GM23338 (cell line): ENCODE measurements around the gene CARD9. TPM values are rescaled to one million over a fixed set of nuclear protein-coding genes. Genes with fewer than 3 reads are reported as not detected.

Source experiments
- ATAC-seq: fragments of 200-7000 bp; cut with Tn5 transposase; 3 replicates; pipeline ENCODE4 v1.9.1; 2020
- DNase-seq: peaks from one replicate; pipeline ENCODE4 v3.0.0-alpha.2; 2015; ENCODE audit warnings: low spot score
- H2AFZ ChIP-seq: fragments of 200-600 bp; sonication (generic); 2 replicates; pipeline ENCODE4 v1.8.0; 2016; ENCODE audit warnings: antibody characterized with exemption, mild to moderate bottlenecking, moderate library complexity
- H3F3A ChIP-seq: fragments of 200-600 bp; sonication (generic); replicated peaks from 2 replicates; pipeline ENCODE4 v1.8.0; 2017; ENCODE audit warnings: antibody characterized with exemption, mixed run types, low read depth
- H3K27ac ChIP-seq: fragments of 200-600 bp; sonication (generic); 2 replicates; pipeline ENCODE4 v1.6.1; 2016; ENCODE audit warnings: low read depth
- H3K27me3 ChIP-seq: fragments of 200-600 bp; sonication (generic); 2 replicates; pipeline ENCODE4 v1.8.0; 2016; ENCODE audit warnings: mild to moderate bottlenecking, mixed run types, moderate library complexity; ENCODE audit not compliant: insufficient read depth
- H3K36me3 ChIP-seq: fragments of 200-600 bp; sonication (generic); 2 replicates; pipeline ENCODE4 v1.8.0; 2016; ENCODE audit warnings: mild to moderate bottlenecking; ENCODE audit not compliant: insufficient read depth
- H3K4me1 ChIP-seq: fragments of 200-600 bp; sonication (generic); 2 replicates; pipeline ENCODE4 v1.8.0; 2016; ENCODE audit warnings: mild to moderate bottlenecking, moderate library complexity; ENCODE audit not compliant: insufficient read depth
- H3K4me2 ChIP-seq: fragments of 200-600 bp; sonication (generic); 2 replicates; pipeline ENCODE4 v1.7.1; 2017; ENCODE audit warnings: mixed run types
- H3K4me3 ChIP-seq: fragments of 200-600 bp; sonication (generic); 2 replicates; pipeline ENCODE4 v1.6.1; 2016; ENCODE audit warnings: mixed run types
- H3K79me2 ChIP-seq: fragments of 200-600 bp; sonication (generic); replicated peaks from 2 replicates; pipeline ENCODE4 v1.8.0; 2017; ENCODE audit warnings: mild to moderate bottlenecking; ENCODE audit not compliant: insufficient read depth
- H3K9me2 ChIP-seq: fragments of 200-600 bp; sonication (generic); 2 replicates; pipeline ENCODE4 v1.8.0; 2017; ENCODE audit not compliant: insufficient read depth
- H4K20me1 ChIP-seq: fragments of 200-600 bp; sonication (generic); replicated peaks from 2 replicates; pipeline ENCODE4 v1.8.0; 2017; ENCODE audit warnings: mild to moderate bottlenecking; ENCODE audit not compliant: insufficient read depth
- H3K27ac Mint-ChIP-seq: 2 replicates; pipeline ENCODE4 v1.8.0; 2020; ENCODE audit warnings: inconsistent platforms, mild to moderate bottlenecking, moderate library complexity, mixed read lengths
- H3K27me3 Mint-ChIP-seq: 3 replicates; pipeline ENCODE4 v1.8.0; 2022; ENCODE audit warnings: low read depth, mild to moderate bottlenecking, moderate library complexity, mixed read lengths, inconsistent platforms; ENCODE audit not compliant: insufficient read depth, poor library complexity
- H3K36me3 Mint-ChIP-seq: 3 replicates; pipeline ENCODE4 v1.8.0; 2021; ENCODE audit warnings: low read depth, mild to moderate bottlenecking, inconsistent platforms, moderate library complexity, mixed read lengths
- H3K4me1 Mint-ChIP-seq: 3 replicates; pipeline ENCODE4 v1.8.0; 2020; ENCODE audit warnings: mild to moderate bottlenecking, inconsistent platforms, mixed read lengths
- H3K4me3 Mint-ChIP-seq: 3 replicates; pipeline ENCODE4 v1.8.0; 2021; ENCODE audit warnings: moderate library complexity, mild to moderate bottlenecking, inconsistent platforms, mixed read lengths
- H3K9me3 Mint-ChIP-seq: 3 replicates; pipeline ENCODE4 v1.8.0; 2020; ENCODE audit warnings: moderate library complexity, mild to moderate bottlenecking, inconsistent platforms, mixed read lengths
- CREB1 ChIP-seq: fragments of 250-450 bp; sonication (Bioruptor Pico); IDR thresholded peaks from 2 replicates; pipeline ENCODE4 v1.5.0; 2020; ENCODE audit warnings: low read depth, mild to moderate bottlenecking, moderate library complexity
- EZH2 ChIP-seq: fragments of 200-600 bp; sonication (generic); IDR thresholded peaks from one replicate; pipeline ENCODE4 v1.8.0; 2017; ENCODE audit warnings: antibody characterized with exemption, mild to moderate bottlenecking, low read depth; ENCODE audit not compliant: unreplicated experiment
- EZH2phosphoT487 ChIP-seq: fragments of 200-600 bp; sonication (generic); IDR thresholded peaks from one replicate; pipeline ENCODE4 v1.8.1; 2018; ENCODE audit warnings: antibody characterized with exemption; ENCODE audit not compliant: unreplicated experiment
- JUNB ChIP-seq: IDR thresholded peaks from one replicate; pipeline ENCODE4 v1.6.1; 2016; ENCODE audit warnings: antibody characterized with exemption; ENCODE audit not compliant: unreplicated experiment
- NANOG ChIP-seq: IDR thresholded peaks from 2 replicates; pipeline ENCODE4 v1.6.1; 2016; ENCODE audit warnings: antibody characterized with exemption, borderline replicate concordance
- POLR2AphosphoS5 ChIP-seq: IDR thresholded peaks from 2 replicates; pipeline ENCODE4 v1.6.1; 2016; ENCODE audit warnings: antibody characterized with exemption, low read depth
- STAT1 ChIP-seq: IDR thresholded peaks from one replicate; pipeline ENCODE4 v1.6.1; 2016; ENCODE audit warnings: antibody characterized with exemption; ENCODE audit not compliant: unreplicated experiment
- ZNF114 ChIP-seq: fragments of 250-450 bp; sonication (Bioruptor Pico); IDR thresholded peaks from 2 replicates; pipeline ENCODE4 v1.5.0; 2020; ENCODE audit warnings: mild to moderate bottlenecking, moderate library complexity
- ZNF331 ChIP-seq: fragments of 250-450 bp; sonication (Bioruptor Pico); IDR thresholded peaks from 2 replicates; pipeline ENCODE4 v1.5.0; 2020; ENCODE audit warnings: low read depth, mild to moderate bottlenecking, moderate library complexity
- polyA plus RNA-seq: library from polyadenylated mRNA; unstranded; fragments of >200 nt; fragmentation: Nextera tagmentation; extraction: Ambion mirVana; gene quantifications from 2 replicates; pipeline ENCODE4 v1.2.1, GENCODE V29; 2016
- total RNA-seq: library from RNA; depleted of rRNA; stranded (reverse); fragments of >200 nt; shearing (Covaris generic); gene quantifications from 2 replicates; pipeline ENCODE4 v1.2.3, GENCODE V29; 2014
- TF ChIP-seq, protein P1 (sequence below): IDR thresholded peaks from 2 replicates; pipeline ENCODE4 v1.6.1; 2016; ENCODE audit warnings: antibody characterized with exemption
- TF ChIP-seq, protein P2 (sequence below): fragments of 250-450 bp; sonication (Bioruptor Pico); IDR thresholded peaks from 2 replicates; pipeline ENCODE4 v1.5.0; 2020; ENCODE audit warnings: mild to moderate bottlenecking, moderate library complexity
- TF ChIP-seq, protein P3 (sequence below), 2 experiments: fragments of 200-600 bp in 1 of 2; sonication (generic) in 1 of 2; conservative IDR thresholded peaks; 2 replicates each; pipeline versions ENCODE4 v1.5.1 to v1.6.1; 2016 to 2017; ENCODE audit warnings: antibody characterized with exemption in 2 of 2, low read depth in 2 of 2, mild to moderate bottlenecking in 2 of 2, moderate library complexity in 1 of 2

CARD9 gene
- total and polyA plus RNA-seq, 2 experiments from 2014 or later, result 0.49 to 0.63 TPM

DNA sequence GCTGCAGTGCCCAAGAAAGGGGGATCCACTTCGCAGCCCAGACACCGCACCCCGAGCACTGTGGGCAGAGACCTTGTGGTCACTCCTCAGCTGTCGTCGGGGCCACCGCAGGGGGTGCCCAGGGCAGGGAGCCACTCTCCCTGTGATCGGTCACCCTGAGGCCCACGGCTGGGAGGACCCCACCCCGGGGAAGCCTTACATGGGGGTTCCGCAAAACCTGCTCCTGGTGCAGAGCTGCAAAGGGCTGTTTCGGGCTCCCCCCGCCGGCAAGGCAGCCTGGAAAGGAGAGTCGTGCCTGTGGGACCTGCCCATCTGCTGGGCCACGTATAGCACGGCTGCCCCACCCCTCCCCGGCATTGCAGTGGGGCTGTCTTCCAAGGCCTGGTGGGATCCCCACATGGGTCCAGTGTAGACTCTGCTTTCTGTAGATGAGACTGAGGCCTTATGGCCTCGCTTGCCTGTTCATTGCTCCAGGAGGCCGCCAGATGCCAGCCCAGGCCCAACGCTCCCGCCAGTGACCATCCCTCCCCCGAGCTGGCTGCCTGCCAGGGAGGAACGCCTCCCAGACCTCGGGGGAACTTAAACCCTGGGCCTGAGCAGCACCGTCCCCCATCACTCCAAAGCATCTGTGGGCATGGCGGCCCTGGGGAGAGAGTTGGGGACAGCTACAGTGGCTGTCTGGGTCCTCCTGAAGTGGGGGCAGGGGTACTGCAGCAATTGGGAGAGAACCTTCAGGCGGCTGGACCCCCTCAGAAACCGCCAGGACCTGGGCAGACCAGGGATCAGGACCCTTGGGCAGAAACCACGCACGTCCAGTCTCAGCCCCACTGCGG lies 8.3 kb downstream of the CARD9 start (continued):
- TF ChIP-seq ZNF114 (CRISPR knock-in tag), result no peak
- no peak for TF ChIP-seq ZNF331 (CRISPR knock-in tag)
- no peak for TF ChIP-seq CREB1 (CRISPR knock-in tag)

DNA sequence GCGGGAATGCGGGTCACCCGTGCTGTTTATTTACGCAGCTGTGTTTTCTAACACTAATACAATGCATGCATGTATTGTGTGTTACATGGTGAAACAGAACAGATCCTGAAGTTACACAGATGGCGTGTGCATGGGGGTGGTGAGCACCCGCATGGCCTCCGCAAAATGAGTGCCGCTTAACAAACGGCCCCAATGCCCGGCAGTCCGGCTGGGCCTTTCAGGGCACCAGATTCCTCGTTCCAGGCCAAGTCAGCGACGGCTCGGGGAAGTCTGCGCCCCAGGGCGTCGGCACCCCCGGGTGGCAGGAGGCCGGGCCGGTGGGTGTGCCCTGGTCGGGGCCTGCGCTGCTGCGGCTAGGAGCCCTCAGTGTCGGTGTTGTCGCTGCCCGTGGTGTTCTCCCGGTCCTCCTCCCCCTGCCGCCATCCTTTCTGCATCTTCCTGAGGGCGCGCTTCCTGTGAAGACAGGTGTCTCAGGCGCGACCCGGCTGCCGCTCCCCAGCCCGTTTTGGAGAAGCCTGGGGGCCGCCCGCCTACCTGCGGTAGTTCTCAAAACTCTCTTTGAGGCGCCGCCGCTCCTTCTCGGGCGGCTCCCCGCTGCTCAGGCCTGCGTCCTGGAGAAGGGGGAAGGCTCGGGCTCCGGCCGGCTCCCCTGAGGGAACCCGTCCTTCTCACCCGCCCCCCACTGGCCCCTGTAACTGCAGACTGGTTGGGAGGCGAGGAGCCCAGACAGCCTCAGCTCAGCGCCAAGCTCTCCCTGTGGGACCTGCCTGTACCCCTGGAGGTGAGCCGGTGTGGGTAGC lies 9.3 kb downstream of the CARD9 start:
- Mint-ChIP-seq H3K9me3 (no peaks in the 10 kb centered on the region), H3K4me1 (peaks cover 9% of the 10 kb centered on the region; the same call in 1 of the 3 replicates), H3K27me3 (peaks cover 21% of the 10 kb centered on the region), H3K4me3 (peak overlapping the region; percentile 69), H3K36me3 (no peaks in the 10 kb centered on the region), H3K27ac (no peak overlapping the region)
- H3K9me2 ChIP-seq, result no peaks in the 10 kb centered on the region
- no peaks in the 10 kb centered on the region for H3K36me3 ChIP-seq
- no peaks in the 10 kb centered on the region; the same call in 1 of the 2 replicates for H3K4me1 ChIP-seq
- no peak overlapping the region for H2AFZ ChIP-seq
- peak overlapping the region; percentile 77; the same call in 1 of the 2 replicates for H3K4me3 ChIP-seq
- H3K27ac ChIP-seq, result no peak overlapping the region
- H3K27me3 ChIP-seq, result no peaks in the 10 kb centered on the region
- peak; percentile 65 for DNase-seq
- ATAC-seq, result peak; percentile 27
- no peaks in the 10 kb centered on the region for H4K20me1 ChIP-seq
- H3K4me2 ChIP-seq, result peak overlapping the region; percentile 48; the same call in 1 of the 2 replicates
- H3F3A ChIP-seq, result no peaks in the 10 kb centered on the region
- H3K79me2 ChIP-seq, result no peaks in the 10 kb centered on the region
- TF ChIP-seq JUNB (no peak), POLR2AphosphoS5 (no peak; the same call in 1 of the 2 replicates), STAT1 (no peak), EZH2phosphoT487 (no peak), ZNF331 (CRISPR knock-in tag) (no peak), NANOG (no peak), EZH2 (no peak)
- TF ChIP-seq, protein P1, sequence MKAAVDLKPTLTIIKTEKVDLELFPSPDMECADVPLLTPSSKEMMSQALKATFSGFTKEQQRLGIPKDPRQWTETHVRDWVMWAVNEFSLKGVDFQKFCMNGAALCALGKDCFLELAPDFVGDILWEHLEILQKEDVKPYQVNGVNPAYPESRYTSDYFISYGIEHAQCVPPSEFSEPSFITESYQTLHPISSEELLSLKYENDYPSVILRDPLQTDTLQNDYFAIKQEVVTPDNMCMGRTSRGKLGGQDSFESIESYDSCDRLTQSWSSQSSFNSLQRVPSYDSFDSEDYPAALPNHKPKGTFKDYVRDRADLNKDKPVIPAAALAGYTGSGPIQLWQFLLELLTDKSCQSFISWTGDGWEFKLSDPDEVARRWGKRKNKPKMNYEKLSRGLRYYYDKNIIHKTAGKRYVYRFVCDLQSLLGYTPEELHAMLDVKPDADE, result no peak
- TF ChIP-seq, protein P2, sequence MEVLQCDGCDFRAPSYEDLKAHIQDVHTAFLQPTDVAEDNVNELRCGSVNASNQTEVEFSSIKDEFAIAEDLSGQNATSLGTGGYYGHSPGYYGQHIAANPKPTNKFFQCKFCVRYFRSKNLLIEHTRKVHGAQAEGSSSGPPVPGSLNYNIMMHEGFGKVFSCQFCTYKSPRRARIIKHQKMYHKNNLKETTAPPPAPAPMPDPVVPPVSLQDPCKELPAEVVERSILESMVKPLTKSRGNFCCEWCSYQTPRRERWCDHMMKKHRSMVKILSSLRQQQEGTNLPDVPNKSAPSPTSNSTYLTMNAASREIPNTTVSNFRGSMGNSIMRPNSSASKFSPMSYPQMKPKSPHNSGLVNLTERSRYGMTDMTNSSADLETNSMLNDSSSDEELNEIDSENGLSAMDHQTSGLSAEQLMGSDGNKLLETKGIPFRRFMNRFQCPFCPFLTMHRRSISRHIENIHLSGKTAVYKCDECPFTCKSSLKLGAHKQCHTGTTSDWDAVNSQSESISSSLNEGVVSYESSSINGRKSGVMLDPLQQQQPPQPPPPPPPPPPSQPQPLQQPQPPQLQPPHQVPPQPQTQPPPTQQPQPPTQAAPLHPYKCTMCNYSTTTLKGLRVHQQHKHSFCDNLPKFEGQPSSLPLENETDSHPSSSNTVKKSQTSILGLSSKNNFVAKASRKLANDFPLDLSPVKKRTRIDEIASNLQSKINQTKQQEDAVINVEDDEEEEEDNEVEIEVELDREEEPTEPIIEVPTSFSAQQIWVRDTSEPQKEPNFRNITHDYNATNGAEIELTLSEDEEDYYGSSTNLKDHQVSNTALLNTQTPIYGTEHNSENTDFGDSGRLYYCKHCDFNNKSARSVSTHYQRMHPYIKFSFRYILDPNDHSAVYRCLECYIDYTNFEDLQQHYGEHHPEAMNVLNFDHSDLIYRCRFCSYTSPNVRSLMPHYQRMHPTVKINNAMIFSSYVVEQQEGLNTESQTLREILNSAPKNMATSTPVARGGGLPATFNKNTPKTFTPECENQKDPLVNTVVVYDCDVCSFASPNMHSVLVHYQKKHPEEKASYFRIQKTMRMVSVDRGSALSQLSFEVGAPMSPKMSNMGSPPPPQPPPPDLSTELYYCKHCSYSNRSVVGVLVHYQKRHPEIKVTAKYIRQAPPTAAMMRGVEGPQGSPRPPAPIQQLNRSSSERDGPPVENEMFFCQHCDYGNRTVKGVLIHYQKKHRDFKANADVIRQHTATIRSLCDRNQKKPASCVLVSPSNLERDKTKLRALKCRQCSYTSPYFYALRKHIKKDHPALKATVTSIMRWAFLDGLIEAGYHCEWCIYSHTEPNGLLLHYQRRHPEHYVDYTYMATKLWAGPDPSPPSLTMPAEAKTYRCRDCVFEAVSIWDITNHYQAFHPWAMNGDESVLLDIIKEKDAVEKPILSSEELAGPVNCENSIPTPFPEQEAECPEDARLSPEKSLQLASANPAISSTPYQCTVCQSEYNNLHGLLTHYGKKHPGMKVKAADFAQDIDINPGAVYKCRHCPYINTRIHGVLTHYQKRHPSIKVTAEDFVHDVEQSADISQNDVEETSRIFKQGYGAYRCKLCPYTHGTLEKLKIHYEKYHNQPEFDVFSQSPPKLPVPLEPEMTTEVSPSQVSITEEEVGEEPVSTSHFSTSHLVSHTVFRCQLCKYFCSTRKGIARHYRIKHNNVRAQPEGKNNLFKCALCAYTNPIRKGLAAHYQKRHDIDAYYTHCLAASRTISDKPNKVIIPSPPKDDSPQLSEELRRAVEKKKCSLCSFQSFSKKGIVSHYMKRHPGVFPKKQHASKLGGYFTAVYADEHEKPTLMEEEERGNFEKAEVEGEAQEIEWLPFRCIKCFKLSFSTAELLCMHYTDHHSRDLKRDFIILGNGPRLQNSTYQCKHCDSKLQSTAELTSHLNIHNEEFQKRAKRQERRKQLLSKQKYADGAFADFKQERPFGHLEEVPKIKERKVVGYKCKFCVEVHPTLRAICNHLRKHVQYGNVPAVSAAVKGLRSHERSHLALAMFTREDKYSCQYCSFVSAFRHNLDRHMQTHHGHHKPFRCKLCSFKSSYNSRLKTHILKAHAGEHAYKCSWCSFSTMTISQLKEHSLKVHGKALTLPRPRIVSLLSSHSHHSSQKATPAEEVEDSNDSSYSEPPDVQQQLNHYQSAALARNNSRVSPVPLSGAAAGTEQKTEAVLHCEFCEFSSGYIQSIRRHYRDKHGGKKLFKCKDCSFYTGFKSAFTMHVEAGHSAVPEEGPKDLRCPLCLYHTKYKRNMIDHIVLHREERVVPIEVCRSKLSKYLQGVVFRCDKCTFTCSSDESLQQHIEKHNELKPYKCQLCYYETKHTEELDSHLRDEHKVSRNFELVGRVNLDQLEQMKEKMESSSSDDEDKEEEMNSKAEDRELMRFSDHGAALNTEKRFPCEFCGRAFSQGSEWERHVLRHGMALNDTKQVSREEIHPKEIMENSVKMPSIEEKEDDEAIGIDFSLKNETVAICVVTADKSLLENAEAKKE, result no peak
- TF ChIP-seq, protein P3, sequence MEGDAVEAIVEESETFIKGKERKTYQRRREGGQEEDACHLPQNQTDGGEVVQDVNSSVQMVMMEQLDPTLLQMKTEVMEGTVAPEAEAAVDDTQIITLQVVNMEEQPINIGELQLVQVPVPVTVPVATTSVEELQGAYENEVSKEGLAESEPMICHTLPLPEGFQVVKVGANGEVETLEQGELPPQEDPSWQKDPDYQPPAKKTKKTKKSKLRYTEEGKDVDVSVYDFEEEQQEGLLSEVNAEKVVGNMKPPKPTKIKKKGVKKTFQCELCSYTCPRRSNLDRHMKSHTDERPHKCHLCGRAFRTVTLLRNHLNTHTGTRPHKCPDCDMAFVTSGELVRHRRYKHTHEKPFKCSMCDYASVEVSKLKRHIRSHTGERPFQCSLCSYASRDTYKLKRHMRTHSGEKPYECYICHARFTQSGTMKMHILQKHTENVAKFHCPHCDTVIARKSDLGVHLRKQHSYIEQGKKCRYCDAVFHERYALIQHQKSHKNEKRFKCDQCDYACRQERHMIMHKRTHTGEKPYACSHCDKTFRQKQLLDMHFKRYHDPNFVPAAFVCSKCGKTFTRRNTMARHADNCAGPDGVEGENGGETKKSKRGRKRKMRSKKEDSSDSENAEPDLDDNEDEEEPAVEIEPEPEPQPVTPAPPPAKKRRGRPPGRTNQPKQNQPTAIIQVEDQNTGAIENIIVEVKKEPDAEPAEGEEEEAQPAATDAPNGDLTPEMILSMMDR (conservative IDR thresholded peaks at IDR 0.05; ENCODE audit: low read depth in 2 of 2), result no peak; a peak in 1 of 4 replicates
